Glutamatergic neuron (in vitro differentiated cells): ENCODE results near the gene KIF5A. TPM values are rescaled to one million over a fixed set of nuclear protein-coding genes. Genes with fewer than 3 reads are reported as not detected.
A peak's percentile ranks its signal among the peaks of the same experiment; 100 is the strongest.

Experiments
- DNase-seq: peaks from one replicate; pipeline ENCODE4 v3.0.0; 2022
- H3K27ac Mint-ChIP-seq: one replicate; pipeline ENCODE4 v1.8.0; 2020; ENCODE audit warnings: mild to moderate bottlenecking, mixed read lengths, inconsistent platforms; ENCODE audit not compliant: unreplicated experiment
- H3K27me3 Mint-ChIP-seq: one replicate; pipeline ENCODE4 v1.8.0; 2020; ENCODE audit warnings: mild to moderate bottlenecking, moderate library complexity, mixed read lengths, inconsistent platforms; ENCODE audit not compliant: unreplicated experiment
- H3K36me3 Mint-ChIP-seq: one replicate; pipeline ENCODE4 v1.8.0; 2020; ENCODE audit warnings: mild to moderate bottlenecking, mixed read lengths, inconsistent platforms; ENCODE audit not compliant: unreplicated experiment
- H3K4me1 Mint-ChIP-seq: one replicate; pipeline ENCODE4 v1.8.0; 2020; ENCODE audit warnings: mild to moderate bottlenecking, low read depth, mixed read lengths, inconsistent platforms; ENCODE audit not compliant: unreplicated experiment
- H3K4me3 Mint-ChIP-seq: one replicate; pipeline ENCODE4 v1.8.0; 2020; ENCODE audit warnings: mild to moderate bottlenecking, mixed read lengths, inconsistent platforms; ENCODE audit not compliant: unreplicated experiment
- H3K9me3 Mint-ChIP-seq: one replicate; pipeline ENCODE4 v1.8.0; 2020; ENCODE audit warnings: mild to moderate bottlenecking, moderate library complexity, mixed read lengths, inconsistent platforms; ENCODE audit not compliant: unreplicated experiment
- CTCF ChIP-seq: fragments of 200-600 bp; sonication (generic); IDR thresholded peaks from one replicate; pipeline ENCODE4 v1.5.0; 2021; ENCODE audit not compliant: partially characterized antibody, unreplicated experiment
- total RNA-seq: library from RNA; stranded (reverse); fragmentation: NEBNext Ultra II Directional; extraction: Animal tissue kit (Norgen Biotek cat#: 25700); gene quantifications from one replicate; pipeline ENCODE4 v1.2.1, GENCODE V29; 2021; ENCODE audit not compliant: unreplicated experiment

The KIF5A gene
- total RNA-seq, 1 donor from 2014 or later: 314 TPM

GRCh38 chr12:57625261-57626032, 75.6 kb downstream of the KIF5A start:
- Mint-ChIP-seq H3K9me3 (peaks cover 21% of the 10 kb centered on the region), H3K4me1 (peaks cover 27% of the 10 kb centered on the region), H3K4me3 (peak overlapping the region; percentile 38), H3K36me3 (peaks cover 17% of the 10 kb centered on the region), H3K27me3 (peaks cover 60% of the 10 kb centered on the region), H3K27ac (no peak overlapping the region)
- TF ChIP-seq CTCF: no peak
- DNase-seq: no peak

GRCh38 chr12:57626111-57626920, 76.5 kb downstream of the KIF5A start:
- peak; percentile 64 for DNase-seq
- Mint-ChIP-seq H3K4me1 (peaks cover 24% of the 10 kb centered on the region), H3K27me3 (peaks cover 57% of the 10 kb centered on the region), H3K9me3 (peaks cover 23% of the 10 kb centered on the region), H3K27ac (peak overlapping the region; percentile 84), H3K36me3 (peaks cover 17% of the 10 kb centered on the region), H3K4me3 (peak overlapping the region; percentile 74)
- no peak for TF ChIP-seq CTCF

- Mint-ChIP-seq H3K4me1 (peaks cover 25% of the 10 kb centered on the region), H3K36me3 (peaks cover 15% of the 10 kb centered on the region), H3K4me3 (peak overlapping the region; percentile 74), H3K27me3 (peaks cover 59% of the 10 kb centered on the region), H3K9me3 (peaks cover 25% of the 10 kb centered on the region), H3K27ac (peak overlapping the region; percentile 84)
- TF ChIP-seq CTCF: no peak
- no peak for DNase-seq
Observed at GRCh38 chr12:57626921-57627445, 77.1 kb downstream of the KIF5A start.

GRCh38 chr12:57627501-57628279, 77.8 kb downstream of the KIF5A start:
- TF ChIP-seq CTCF: no peak
- H3K4me1 Mint-ChIP-seq: peaks cover 24% of the 10 kb centered on the region
- H3K9me3 Mint-ChIP-seq: peaks cover 20% of the 10 kb centered on the region
- H3K4me3 Mint-ChIP-seq: peak overlapping the region; percentile 55
- no peak overlapping the region for H3K27ac Mint-ChIP-seq
- H3K36me3 Mint-ChIP-seq: peaks cover 12% of the 10 kb centered on the region
- H3K27me3 Mint-ChIP-seq: peaks cover 53% of the 10 kb centered on the region
- DNase-seq: peak; percentile 45
